NCI-H1092 (cell line): ENCODE results near the gene FAM3D.

Experiments
- DNase-seq: peaks from one replicate; lab custom pipeline; 2025; lab: John Stamatoyannopoulos, UW

Gene FAM3D

GRCh38 chr3:58627570-58627885, 39.0 kb downstream of the FAM3D start:
- peak; percentile 17 for DNase-seq

GRCh38 chr3:58626841-58627569, 39.6 kb downstream of the FAM3D start:
- no peak for DNase-seq

GRCh38 chr3:58625196-58625824, 41.3 kb downstream of the FAM3D start:
- DNase-seq, result no peak

GRCh38 chr3:58624550-58624949, 42.0 kb downstream of the FAM3D start:
- no peak for DNase-seq

GRCh38 chr3:58623961-58624360, 42.6 kb downstream of the FAM3D start:
- no peak for DNase-seq

GRCh38 chr3:58623478-58623877, 43.1 kb downstream of the FAM3D start:
- no peak for DNase-seq

- DNase-seq, result no peak
Measured at GRCh38 chr3:58622892-58623291, 43.7 kb downstream of the FAM3D start.

- no peak for DNase-seq
Measured at GRCh38 chr3:58622436-58622835, 44.1 kb downstream of the FAM3D start.

GRCh38 chr3:58621086-58621830, 45.3 kb downstream of the FAM3D start:
- no peak for DNase-seq

- DNase-seq, result no peak
Measured at GRCh38 chr3:58620421-58620820, 46.2 kb downstream of the FAM3D start.

- no peak for DNase-seq
Measured at GRCh38 chr3:58617338-58617761, 49.2 kb downstream of the FAM3D start.

- no peak for DNase-seq
Measured at GRCh38 chr3:58613236-58614132, 53.1 kb downstream of the FAM3D start.

GRCh38 chr3:58612830-58613229, 53.7 kb downstream of the FAM3D start:
- DNase-seq, result no peak

- no peak for DNase-seq
Measured at GRCh38 chr3:58609990-58610389, 56.6 kb downstream of the FAM3D start.

GRCh38 chr3:58608648-58609047, 57.9 kb downstream of the FAM3D start:
- peak; percentile 53 for DNase-seq

GRCh38 chr3:58607816-58608215, 58.8 kb downstream of the FAM3D start:
- DNase-seq, result no peak

- DNase-seq, result no peak
Measured at GRCh38 chr3:58606693-58607092, 59.9 kb downstream of the FAM3D start.

GRCh38 chr3:58604031-58604430, 62.5 kb downstream of the FAM3D start:
- DNase-seq, result no peak

GRCh38 chr3:58603606-58604005, 63.0 kb downstream of the FAM3D start:
- no peak for DNase-seq

- DNase-seq, result no peak
Measured at GRCh38 chr3:58597770-58598310, 68.7 kb downstream of the FAM3D start.

GRCh38 chr3:58596834-58597518, 69.6 kb downstream of the FAM3D start:
- DNase-seq, result no peak
